Thoracic aorta (tissue), 2 donors: Measurements from ENCODE around the gene MDP1. TPM values are rescaled to one million over a fixed set of nuclear protein-coding genes. Genes with fewer than 3 reads are reported as not detected.

ENCODE experiments used
- ATAC-seq: fragments of 150-250 bp; one replicate; pipeline ENCODE4 v1.8.0; 2017; ENCODE audit warnings: low read depth; ENCODE audit not compliant: insufficient number of reproducible peaks, low FRiP score
- DNase-seq: peaks from one replicate; pipeline ENCODE4 v3.0.0-alpha.2; 2020; ENCODE audit warnings: low spot score
- H3K27ac ChIP-seq, 2 donors: fragments of 200-600 bp; sonication (generic); 1 replicate in 1 of 2; 2 replicates in 1 of 2; pipeline ENCODE4 v1.5.1; 2016; ENCODE audit warnings: mild to moderate bottlenecking in 2 of 2, moderate library complexity in 2 of 2
- H3K27me3 ChIP-seq: fragments of 200-600 bp; sonication (generic); replicated peaks from 2 replicates; pipeline ENCODE4 v1.6.0; 2016; ENCODE audit warnings: mild to moderate bottlenecking; ENCODE audit not compliant: insufficient read depth
- H3K36me3 ChIP-seq: fragments of 200-600 bp; sonication (generic); one replicate; pipeline ENCODE4 v1.5.1; 2016
- H3K4me1 ChIP-seq, 2 donors: fragments of 200-600 bp; sonication (generic); 1 replicate in 1 of 2; 2 replicates in 1 of 2; pipeline versions ENCODE4 v1.5.1 to v1.6.0; 2016; ENCODE audit warnings: low read depth in 2 of 2, mild to moderate bottlenecking in 1 of 2; ENCODE audit not compliant: control insufficient read depth in 1 of 2
- H3K4me3 ChIP-seq: fragments of 200-600 bp; sonication (generic); 2 replicates; pipeline ENCODE4 v1.5.1; 2016; ENCODE audit warnings: mild to moderate bottlenecking
- H3K9me3 ChIP-seq: fragments of 200-600 bp; sonication (generic); 2 replicates; pipeline ENCODE4 v1.5.1; 2016
- CTCF ChIP-seq: fragments of 200-600 bp; sonication (generic); IDR thresholded peaks from one replicate; pipeline ENCODE4 v1.5.1; 2019; ENCODE audit warnings: antibody characterized with exemption
- total RNA-seq, 2 donors: library from RNA; depleted of rRNA; stranded (reverse); fragments of >200 nt; gene quantifications; one replicate each; pipeline versions ENCODE4 v1.1.0 to v1.2.3, GENCODE V29; 2016

MDP1 gene
- total RNA-seq, 2 donors from 2014 or later: 15.7 to 24.0 TPM

- Histone ChIP-seq H3K4me3 (no peak overlapping the region), H3K36me3 (peaks cover 52% of the 10 kb centered on the region), H3K4me1 (no peaks in the 10 kb centered on the region), H3K27me3 (no peaks in the 10 kb centered on the region), H3K27ac (no peak overlapping the region), H3K9me3 (no peaks in the 10 kb centered on the region)
- TF ChIP-seq CTCF: no peak
- DNase-seq (no peak), ATAC-seq (no peak)
Observed at GRCh38 chr14:24181371-24182077, 34.3 kb downstream of the MDP1 start.

GRCh38 chr14:24179961-24180796, 35.7 kb downstream of the MDP1 start:
- peak overlapping the region; percentile 59 to 74 for H3K27ac ChIP-seq
- ATAC-seq (no peak), DNase-seq (no peak)

GRCh38 chr14:24179294-24179960, 36.4 kb downstream of the MDP1 start:
- no peak overlapping the region for H3K4me3 ChIP-seq
- no peaks in the 10 kb centered on the region for H3K9me3 ChIP-seq
- no peak for ATAC-seq
- no peak for TF ChIP-seq CTCF
- H3K36me3 ChIP-seq: peaks cover 38% of the 10 kb centered on the region
- no peaks in the 10 kb centered on the region for H3K27me3 ChIP-seq
- no peak for DNase-seq
- no peaks in the 10 kb centered on the region for H3K4me1 ChIP-seq
- H3K27ac ChIP-seq: peak overlapping the region; percentile 59 to 74

More at GRCh38 chr14:24179961-24180796, 35.7 kb downstream of the MDP1 start:
- Histone ChIP-seq H3K9me3 (no peaks in the 10 kb centered on the region), H3K4me1 (no peaks in the 10 kb centered on the region), H3K4me3 (no peak overlapping the region), H3K36me3 (peaks cover 45% of the 10 kb centered on the region), H3K27me3 (no peaks in the 10 kb centered on the region)
- no peak for TF ChIP-seq CTCF

GRCh38 chr14:24178399-24179178, 37.3 kb downstream of the MDP1 start:
- Histone ChIP-seq H3K27ac (no peak overlapping the region), H3K36me3 (peaks cover 31% of the 10 kb centered on the region)

More at GRCh38 chr14:24178399-24179178, 37.3 kb downstream of the MDP1 start:
- no peaks in the 10 kb centered on the region for H3K9me3 ChIP-seq
- TF ChIP-seq CTCF: no peak
- ATAC-seq (no peak), DNase-seq (no peak)
- no peak overlapping the region for H3K4me3 ChIP-seq
- H3K4me1 ChIP-seq: no peaks in the 10 kb centered on the region
- no peaks in the 10 kb centered on the region for H3K27me3 ChIP-seq
